ENCODE measurements around the gene ZBTB7C.

The ZBTB7C gene

DNA sequence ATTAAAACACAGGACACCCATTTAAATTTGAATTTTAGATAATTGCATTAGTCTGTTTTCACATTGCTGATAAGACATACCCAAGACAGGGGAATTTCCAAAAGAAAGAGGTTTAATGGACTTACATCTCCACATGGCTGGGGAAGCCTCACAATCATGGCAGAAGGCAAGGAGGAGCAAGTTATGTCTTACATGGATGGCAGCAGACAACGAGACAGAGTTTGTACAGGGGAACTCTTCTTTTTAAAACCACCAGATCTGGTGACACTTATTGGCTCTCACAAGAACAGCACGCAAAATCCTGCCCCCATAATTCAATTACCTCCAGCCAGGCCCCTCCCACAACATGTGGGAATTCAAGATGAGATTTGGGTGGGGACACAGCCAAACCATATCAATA lies 398.9 kb downstream of the ZBTB7C start:
- DNase-seq: no peak

DNA sequence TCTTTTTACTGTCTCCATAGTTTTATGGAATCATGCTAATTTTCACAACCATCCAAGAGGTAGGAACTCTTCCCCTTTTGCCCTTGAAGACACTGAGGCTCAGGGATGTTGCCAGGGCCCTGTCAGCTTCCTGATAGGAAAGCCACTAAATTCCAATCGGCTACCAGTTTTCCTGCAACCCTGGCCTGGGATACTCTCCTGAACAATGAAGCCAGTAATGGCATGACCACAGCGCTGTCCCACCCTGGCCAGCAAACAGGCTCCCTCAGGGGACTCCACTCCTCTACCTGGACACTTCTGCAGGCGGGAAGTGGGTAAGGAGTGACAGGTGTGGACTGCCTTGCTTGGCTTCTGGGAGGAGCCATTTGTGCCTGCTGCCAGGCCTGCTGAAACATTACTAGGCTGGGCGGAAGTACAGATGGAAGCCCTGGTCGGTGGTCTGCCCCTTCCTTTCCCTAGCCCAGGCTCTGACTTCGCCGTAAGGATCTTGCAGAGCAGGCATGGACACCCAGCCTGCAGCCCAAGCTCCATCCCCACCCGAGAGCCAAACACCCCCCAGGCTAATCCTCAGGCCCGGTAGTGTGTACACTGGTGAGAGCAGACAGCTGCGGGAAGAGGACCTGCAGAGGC lies 400.0 kb downstream of the ZBTB7C start:
- no peak for DNase-seq

DNA sequence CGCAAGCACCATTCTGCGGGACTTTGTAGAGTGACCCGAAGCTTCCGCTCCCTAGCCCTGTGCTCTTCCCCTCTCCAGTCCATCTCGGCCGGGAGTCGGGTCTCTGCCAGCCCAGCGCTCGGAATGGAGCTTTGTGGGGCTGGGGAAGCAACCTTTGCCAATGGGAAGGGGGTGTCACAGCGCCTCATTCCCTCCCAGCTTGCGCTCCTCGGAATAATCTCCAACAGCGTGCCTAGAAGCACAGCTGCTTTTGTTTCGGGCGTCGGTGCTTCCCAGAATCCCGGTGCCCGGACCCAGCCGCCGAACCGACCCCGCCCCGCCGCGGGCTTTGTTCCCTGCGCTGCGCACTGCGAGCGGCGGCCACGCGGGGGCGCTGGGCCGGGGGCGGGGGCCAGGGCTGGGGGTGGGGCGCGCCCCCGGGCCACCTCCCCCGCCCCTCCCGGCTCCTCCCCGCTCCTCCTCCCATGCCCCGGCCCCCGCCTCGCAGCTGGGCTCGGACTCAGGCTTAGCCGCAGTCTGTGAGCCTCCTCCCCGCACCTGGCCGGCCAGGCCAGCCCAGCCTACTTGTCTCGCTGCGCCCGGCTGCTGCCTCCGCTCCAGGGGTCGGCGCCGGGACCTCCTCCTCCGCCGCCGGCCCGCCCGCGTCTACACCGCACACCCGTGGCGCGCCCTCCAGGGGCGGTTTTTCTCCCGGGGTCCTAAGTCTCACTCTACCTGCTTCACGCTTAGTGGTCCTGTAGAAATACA lies 401.1 kb downstream of the ZBTB7C start:
- DNase-seq: peak in 1 of 2 donors; percentile 20

DNA sequence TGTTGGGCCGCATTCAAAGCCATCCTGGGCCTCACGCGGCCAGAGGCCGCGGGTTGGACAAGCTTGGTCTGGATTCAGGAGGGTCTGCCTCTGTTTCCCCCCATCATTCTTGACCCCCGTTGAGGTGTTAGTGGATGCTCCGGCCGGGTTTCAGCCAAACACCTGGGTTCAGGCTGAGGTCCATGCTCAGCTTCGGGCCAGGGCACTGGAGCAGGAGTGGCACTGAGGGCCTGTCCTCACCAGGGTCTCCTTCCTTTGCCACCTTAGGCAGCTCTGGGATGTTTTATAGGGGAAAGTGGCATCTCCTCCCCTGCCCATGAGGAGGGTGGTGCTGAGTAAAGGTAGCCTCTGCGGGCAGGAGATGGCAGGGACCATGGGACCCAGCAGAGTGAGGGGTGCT lies 401.8 kb downstream of the ZBTB7C start:
- no peak for DNase-seq

GRCh38 chr18:48006415-48007175 lies 402.6 kb downstream of the ZBTB7C start:
- DNase-seq: no peak

DNA sequence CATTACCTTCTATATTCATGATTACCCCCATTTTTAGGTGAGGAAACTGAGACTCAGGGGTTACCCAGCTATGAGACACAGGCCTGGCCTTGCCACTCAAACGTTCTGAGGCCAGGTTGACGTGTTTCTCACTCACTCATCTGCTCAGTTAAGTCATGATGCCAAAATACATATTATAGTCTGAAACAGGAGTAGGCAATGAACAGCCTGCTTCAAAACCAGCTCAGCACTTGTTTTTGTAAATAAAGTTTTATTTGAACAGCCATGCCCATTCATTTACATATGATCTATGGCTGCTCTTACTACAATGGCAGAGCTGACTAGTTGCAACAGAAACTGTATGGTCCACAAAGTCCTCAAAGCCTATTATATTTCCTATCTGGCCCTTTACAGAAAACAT lies 404.6 kb downstream of the ZBTB7C start:
- no peak for DNase-seq

- peak; percentile 22 to 44 for DNase-seq
Measured at GRCh38 chr18:48003426-48004349, 405.5 kb downstream of the ZBTB7C start.

DNA sequence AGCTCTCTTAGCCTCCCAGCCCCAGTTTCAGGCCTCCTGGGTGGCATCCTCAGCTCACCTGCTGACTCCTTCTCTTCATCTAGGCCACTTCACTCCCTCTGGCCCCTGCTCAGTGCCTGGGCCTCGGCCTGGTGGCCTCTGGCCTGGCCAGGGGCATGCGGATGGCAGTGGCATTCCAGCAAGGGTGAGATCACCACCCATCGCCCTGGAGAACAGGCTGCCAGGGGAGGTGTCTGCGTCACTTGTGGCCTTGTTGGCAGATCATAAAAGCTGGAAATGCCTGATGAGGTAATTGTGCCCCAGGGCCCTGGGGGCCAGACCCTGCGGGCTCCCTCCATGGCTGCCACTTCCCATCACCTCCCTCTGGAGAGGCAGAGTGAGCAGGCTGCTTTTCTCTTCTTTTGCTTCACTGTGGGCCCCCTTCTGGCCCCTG lies 406.2 kb downstream of the ZBTB7C start:
- no peak for DNase-seq

DNA sequence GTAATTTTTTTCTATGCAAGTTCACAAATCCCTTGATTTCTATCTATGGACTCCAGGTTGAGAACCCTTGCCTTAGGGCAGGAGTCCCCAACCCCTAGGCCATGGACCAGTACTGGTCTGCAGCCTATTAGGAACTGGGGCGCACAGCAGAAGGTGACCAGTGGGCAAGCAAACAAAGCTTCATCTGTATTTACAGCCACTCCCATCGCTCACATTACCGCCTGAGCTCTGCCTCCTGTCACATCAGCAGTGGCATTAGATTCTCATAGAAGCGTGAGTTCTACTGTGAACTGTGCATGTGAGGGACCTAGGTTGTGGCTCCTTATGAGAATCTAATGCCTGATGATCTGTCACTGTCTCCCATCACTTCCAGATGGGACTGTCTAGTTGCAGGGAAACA lies 408.5 kb downstream of the ZBTB7C start:
- no peak for DNase-seq

GRCh38 chr18:47999801-48000248 lies 409.4 kb downstream of the ZBTB7C start:
- peak; percentile 90 to 91 for DNase-seq

GRCh38 chr18:47997338-47997780 lies 411.8 kb downstream of the ZBTB7C start:
- DNase-seq: peak in 1 of 2 donors; percentile 43

- no peak for DNase-seq
Measured at GRCh38 chr18:47996091-47996541, 413.1 kb downstream of the ZBTB7C start.

DNA sequence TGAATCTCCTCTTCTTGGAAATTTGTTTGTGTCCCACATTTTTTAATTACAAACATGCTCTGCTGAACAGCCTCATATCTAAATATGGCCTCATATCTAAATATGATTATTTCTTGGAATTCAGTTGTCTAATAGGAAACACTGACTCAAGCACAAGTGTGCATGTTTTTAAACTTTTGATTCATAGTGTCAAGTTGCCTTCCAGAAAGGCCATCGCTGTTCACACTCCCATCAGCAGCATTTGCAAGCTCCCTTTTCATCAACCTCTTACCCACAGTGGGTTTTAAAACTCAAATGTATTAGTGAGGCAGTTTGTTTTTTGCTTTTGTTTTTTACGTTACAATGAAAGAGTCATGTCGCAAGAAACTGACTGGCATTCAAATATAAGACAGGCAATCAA lies 413.5 kb downstream of the ZBTB7C start:
- no peak for DNase-seq

- DNase-seq: no peak
Measured at GRCh38 chr18:47993409-47993808, 415.8 kb downstream of the ZBTB7C start.

- no peak for DNase-seq
Measured at GRCh38 chr18:47992976-47993375, 416.2 kb downstream of the ZBTB7C start.

DNA sequence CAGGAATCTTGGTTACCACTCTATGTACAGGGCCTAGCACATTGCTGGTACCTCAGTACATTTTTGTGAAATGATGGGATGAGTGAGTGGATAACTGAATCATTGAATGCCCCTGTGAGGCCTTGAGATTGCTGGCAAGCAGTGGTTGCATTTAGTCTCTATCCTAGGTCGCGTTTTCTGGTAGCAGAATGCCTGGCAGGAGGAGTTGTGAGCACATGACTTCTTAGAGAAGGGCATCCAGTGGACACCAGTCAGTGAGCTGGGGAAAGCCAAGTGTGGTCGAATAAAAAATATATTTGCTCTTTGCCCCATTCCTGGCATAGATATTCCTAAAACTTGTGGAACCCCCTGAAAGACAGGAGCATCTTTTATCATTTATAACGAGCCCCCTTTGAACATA lies 416.9 kb downstream of the ZBTB7C start:
- no peak for DNase-seq

DNA sequence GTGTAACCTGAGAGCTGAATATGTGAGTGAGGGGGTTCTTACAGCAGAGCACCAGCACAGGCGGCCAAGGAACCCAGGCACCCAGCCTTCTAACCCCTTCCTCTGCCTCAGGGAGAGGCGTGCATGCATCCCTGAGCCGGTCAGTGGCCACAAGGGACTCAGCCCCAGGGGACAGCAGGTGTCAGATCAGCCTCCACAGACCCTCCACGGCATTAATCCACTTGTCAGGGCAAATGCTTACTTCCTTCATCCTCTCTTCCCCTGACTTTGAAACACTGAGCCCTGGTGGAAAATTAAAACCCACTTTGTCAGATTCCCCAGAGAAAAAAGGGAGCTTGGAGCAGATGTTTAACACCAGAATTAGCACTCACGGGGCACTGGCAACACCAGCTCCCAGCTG lies 418.2 kb downstream of the ZBTB7C start:
- DNase-seq: no peak

DNA sequence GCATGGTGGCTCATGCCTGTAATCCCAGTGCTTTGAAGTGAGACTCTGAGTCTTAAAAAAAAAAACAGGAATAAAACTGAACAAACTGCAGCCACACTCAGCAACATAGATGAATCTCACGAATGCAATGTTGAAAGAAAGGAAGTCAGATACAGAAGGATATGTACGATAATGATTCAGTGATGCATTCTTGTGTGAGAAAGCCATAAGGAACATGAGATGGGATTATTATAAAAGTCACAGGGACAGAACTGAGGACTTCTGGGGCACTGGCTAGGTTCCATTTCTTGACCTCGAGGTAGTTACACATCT lies 421.8 kb downstream of the ZBTB7C start:
- peak; percentile 57 to 67 for DNase-seq

DNA sequence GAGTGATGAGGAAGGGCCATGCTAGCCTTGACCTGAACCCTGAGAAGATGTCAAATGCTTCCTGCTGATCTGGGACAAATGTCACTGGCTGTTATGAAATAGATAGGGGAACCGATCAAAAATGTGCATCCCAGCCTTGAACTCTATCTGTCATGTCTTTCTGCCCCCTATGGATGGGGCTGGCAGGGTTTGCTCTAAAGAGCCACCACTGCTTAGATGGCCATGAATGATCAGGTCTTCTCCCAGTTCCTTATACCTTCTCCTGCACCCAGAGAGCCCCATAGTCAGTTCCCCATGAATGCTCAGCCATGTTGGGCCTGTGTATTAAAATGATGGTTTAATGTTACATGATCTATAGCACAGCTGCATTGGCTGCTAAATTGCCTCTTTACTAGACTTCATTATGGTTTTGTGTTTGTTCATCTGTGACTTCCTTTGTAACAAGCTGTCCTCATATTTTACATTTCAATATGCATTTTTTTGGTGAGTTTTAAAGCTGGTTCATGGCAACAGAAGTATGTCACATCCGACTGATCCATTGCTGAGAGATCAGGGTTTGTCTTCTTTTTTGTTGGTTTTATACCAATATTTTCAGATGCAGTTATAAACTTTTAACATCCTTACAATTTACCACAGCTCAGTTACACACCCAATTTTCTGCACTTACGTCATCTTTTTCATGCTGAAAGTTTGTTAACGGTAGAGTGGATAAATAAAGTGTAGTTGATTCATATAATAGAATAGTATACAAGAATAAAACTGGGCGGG lies 422.4 kb downstream of the ZBTB7C start:
- DNase-seq: peak; percentile 60 to 65

- peak; percentile 97 to 98 for DNase-seq
Measured at GRCh38 chr18:47985866-47986265, 423.3 kb downstream of the ZBTB7C start.

- DNase-seq: no peak
Measured at GRCh38 chr18:47984991-47985390, 424.2 kb downstream of the ZBTB7C start.

DNA sequence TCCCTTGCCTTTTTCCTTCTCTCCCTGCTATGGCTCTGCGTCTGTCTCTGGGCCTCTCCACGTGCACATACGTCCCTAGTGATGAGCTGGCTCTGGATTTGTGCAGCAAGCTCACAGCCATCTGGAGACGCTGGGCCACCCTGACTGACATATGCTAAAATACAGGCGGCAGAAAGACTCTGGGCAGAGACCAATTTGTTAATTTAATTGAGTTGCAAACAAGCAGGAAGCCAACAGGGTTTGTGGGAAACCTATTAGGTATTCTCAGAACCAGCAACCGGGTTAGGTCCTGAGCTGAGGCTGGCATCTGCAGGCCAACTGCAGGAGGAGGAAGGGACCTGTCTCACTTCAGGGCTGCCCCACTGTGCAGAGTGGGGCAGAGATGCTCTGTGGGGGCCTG lies 425.2 kb downstream of the ZBTB7C start:
- DNase-seq: no peak

Data from inflammatory macrophage (primary cell).